NCI-H226 (cell line): ENCODE results near the gene PABPC1L2B.
"Not testable (repeated sequence)": the region's sequence is repeated elsewhere in the genome, so short reads cannot be mapped to it uniquely, and the experiment has no call there.

Source experiments
- DNase-seq: peaks from one replicate; pipeline ENCODE4 v3.0.0-alpha.2; 2015

Gene PABPC1L2B

GRCh38 chrX:73002733-73003132 lies at the start of gene PABPC1L2B:
Gene PABPC1L2B, plus strand, starts transcription at chrX:73002939. Its CDS starts 704 bp downstream, at chrX:73003643.
- DNase-seq: not testable (repeated sequence)

GRCh38 chrX:72959971-72960370 lies 42.8 kb upstream of the PABPC1L2B start:
- DNase-seq: not testable (repeated sequence)

GRCh38 chrX:72971859-72972258 lies 30.9 kb upstream of the PABPC1L2B start:
- not testable (repeated sequence) for DNase-seq

GRCh38 chrX:72974885-72975284 lies 27.9 kb upstream of the PABPC1L2B start:
- not testable (repeated sequence) for DNase-seq

- not testable (repeated sequence) for DNase-seq
Measured at GRCh38 chrX:72980894-72981469, 21.8 kb upstream of the PABPC1L2B start.

- DNase-seq: not testable (repeated sequence)
Measured at GRCh38 chrX:73004032-73004431, 1.3 kb downstream of the PABPC1L2B start.

GRCh38 chrX:73021361-73022092 lies 18.8 kb downstream of the PABPC1L2B start:
- no peak for DNase-seq

GRCh38 chrX:73022093-73022445 lies 19.3 kb downstream of the PABPC1L2B start:
- not testable (repeated sequence) for DNase-seq

GRCh38 chrX:73028876-73029275 lies 26.1 kb downstream of the PABPC1L2B start:
- no peak for DNase-seq
